Measurements from ENCODE around the gene FKBP4.

FKBP4 gene

DNA sequence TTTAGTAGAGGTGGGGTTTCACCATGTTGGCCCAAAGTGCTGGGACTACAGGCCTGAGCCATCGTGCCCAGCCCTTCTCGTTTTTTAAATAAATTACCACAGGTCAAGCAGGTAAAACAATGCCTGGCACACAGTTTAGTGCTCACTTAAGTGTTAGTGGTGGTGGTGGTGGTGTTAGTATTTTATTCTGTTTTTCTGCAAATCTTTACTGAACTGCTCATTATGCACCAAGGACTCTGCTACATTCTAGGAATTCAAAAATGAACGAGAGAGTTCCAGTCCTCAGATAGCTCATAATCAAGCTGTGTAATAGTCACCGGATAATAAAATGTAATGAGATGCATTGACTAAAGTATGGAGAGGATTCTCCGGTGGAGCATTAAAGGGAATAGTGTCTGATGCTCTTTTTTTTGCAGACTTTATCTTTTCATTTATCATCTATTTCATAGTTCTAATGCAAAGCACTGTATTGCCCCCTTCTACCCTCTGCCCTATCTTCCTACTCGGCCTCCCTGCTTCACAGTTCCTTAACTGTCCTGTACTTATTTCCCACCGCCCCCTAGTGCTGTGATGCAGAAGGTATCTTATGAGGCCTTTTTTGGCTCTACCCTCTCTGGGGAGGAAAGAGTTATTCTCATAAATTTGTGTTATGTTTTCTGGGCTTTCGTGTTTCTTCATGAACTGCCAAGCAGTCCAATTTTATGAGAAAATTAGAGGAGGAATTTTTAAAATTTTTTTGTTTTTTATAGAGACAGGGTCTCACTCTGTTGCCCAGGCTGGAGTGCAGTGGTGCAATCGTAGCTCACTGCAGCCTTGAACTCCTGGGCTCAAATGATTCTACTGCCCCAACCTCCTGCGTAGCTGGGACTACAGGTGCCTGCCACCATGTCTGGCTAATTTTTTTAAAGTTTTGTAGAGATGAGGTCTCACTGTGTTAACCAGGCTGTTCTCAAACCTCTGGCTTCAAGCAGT, 18.7 kb downstream of the FKBP4 start:
- no peak for DNase-seq (ENCODE audit: low read depth, low spot score)

DNA sequence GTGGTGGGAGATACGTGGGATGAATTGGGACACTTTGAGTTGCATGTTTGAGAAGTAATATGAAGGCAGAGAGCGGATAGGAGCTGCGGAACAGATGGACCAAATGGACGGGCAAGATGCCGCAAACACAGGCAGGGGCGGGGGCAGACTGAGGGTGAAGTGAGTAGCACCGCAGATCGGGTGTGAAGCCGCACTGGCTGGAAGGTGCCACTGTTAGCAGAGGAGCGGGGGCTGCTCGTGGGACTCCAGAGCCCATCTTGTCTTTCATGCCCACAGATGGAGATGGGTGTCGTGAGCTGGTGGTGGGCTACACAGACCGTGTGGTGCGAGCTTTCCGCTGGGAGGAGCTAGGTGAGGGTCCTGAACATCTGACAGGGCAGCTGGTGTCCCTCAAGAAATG, 25.0 kb downstream of the FKBP4 start:
- DNase-seq (ENCODE audit: low read depth, low spot score): no peak

DNA sequence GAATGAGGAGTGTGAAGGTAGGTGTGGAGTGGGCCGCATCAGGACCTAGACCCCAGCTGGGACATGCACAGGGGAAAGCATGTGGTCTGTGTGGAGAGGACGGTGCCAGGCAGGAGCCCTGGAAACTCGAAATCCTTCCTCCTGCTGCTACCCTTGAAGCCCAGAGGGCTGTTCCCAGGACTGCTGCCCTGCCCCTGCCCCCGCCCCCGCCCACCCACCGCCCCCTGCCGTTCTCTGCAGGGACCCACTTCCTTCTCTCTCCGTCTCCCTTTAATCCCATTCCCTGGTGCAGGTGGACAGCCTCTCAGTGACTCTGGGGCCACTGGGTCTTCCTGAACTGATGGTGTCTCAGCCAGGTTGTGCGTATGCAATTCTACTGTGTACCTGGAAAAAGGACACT, 25.7 kb downstream of the FKBP4 start:
- DNase-seq (ENCODE audit: low read depth, low spot score): no peak

DNA sequence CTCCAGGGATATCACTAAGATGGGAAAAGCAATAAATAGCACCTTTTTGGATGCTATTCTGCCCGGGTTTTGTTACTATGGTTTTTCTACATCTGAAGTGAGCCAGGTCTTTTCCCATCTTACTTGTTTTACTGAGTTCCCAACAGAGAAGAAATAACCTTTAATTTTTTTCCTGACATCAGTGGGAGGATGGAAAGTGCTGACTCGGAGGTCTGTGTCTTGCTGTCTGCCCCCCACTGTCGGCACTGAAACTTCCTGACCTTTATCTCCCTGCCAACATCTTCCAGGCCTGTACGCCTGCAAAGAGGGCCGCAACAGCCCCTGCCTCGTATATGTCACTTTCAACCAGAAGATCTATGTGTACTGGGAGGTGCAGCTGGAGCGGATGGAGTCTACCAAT, 28.7 kb downstream of the FKBP4 start:
- no peak for DNase-seq (ENCODE audit: low read depth, low spot score)

DNA sequence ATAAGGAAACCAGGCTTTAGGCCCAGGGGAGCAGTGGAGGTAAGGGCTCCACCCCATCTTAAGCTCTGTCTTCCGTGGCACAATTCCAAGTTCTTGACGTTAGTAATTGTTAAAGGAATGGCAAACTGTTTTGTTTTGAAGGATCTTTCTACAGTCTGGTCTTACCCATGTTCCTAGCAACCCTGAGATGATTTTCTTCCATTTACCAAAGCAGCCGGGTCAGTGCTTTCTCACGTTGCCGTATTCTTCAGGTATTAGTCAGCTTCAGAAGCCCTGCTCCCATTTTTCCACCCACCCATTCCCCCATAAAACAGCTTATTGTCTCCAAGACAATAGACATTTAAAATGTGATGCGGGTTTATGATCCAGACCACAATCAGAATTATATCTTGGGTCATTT, 29.8 kb downstream of the FKBP4 start:
- DNase-seq (ENCODE audit: low read depth, low spot score): no peak

DNA sequence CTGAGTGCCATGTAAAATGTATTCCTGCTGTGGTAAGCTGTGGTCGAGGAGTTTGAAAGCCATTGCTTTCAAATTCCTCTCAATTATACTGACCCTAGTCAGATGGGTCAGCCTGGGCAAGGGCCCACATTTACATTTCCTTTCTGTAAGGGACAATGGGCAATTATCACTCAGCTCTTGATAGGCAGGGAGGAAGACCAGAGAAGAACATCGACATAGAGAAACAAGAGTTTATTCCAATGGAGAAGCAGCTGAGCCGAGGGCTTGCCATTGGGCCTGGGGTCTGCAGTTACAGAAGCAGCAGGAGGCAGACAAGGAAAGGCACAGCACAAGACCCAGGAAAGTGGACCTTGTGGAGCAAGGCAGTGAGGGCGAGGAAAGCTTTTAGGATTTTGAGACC, 30.4 kb downstream of the FKBP4 start:
- DNase-seq (ENCODE audit: low read depth, low spot score): no peak

DNA sequence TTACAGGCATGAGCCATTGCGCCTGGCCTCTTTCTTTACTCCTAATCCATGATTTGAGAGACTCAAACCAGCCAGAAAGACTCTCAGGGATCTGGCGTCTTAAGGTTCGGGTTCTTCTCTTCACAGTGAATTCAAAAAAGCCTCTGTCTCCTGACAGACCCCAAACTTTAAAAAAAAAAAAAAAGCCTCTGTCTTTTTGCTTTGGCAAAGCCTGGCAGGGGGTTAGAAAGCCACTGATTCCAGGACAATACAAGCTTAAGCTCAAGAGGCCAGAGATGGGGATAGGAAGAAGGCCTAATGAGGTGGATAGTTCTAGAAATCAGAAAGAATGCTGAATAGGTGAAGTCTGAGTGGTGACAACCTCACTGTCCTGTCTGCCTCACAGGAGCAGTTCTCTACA, 31.3 kb downstream of the FKBP4 start:
- DNase-seq (ENCODE audit: low read depth, low spot score): no peak

DNA sequence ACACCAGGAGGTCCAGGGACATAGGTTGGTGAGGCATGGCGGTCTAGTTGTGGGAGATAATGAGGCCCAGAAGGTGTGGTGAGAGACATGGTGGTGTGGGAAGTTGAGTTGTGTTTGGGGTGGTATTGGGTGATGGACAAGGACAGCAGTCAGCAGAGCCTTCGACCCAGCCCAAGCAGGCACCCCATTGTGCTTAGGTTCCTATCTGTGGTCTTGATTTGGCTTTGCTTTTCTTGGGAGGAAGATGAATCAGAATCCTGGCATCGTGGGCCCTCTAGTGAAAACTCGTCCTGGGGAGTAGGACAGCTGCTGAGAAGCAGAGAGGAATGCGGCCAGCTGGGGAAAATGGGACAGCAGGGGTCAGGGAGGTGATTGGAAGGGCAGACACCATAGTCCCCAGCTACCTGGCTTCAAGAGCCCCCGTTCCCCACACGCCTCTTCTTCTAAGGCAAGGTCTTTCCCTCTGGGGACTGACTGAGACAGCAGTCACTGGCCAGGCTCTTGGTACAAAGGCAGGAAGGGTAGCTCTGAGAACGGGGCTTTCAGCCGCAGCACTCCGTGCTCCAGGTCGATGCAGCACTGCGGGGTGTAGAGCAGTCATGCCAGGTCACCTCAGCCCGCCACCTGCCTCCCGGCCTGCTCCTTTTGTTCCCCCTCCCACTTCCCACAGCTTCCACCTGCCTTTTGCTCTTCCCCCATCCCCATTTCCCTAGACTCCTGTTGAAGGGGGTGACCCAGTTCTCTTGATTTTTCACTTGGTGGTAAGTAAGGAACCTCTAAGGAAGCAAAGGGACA, 32.1 kb downstream of the FKBP4 start:
- no peak for DNase-seq (ENCODE audit: low read depth, low spot score)

DNA sequence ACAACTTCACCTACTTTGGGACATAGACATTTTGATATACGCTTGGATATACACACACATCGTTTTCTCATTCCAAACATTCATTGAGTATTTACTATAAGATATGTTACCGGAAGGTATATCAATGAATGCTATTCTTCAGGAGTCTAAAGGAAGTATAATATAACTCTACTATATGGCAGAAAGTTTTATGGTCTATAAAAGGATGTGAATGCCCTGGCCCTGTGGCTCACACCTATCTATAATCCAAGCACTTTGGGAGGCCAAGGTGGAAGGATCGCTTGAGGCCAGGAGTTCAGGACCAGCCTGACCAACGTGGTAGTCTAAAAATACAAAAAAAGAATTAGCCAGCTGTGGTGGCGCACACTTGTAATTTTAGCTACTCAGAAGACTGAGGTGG, 34.5 kb downstream of the FKBP4 start:
- DNase-seq (ENCODE audit: low read depth, low spot score): no peak

DNA sequence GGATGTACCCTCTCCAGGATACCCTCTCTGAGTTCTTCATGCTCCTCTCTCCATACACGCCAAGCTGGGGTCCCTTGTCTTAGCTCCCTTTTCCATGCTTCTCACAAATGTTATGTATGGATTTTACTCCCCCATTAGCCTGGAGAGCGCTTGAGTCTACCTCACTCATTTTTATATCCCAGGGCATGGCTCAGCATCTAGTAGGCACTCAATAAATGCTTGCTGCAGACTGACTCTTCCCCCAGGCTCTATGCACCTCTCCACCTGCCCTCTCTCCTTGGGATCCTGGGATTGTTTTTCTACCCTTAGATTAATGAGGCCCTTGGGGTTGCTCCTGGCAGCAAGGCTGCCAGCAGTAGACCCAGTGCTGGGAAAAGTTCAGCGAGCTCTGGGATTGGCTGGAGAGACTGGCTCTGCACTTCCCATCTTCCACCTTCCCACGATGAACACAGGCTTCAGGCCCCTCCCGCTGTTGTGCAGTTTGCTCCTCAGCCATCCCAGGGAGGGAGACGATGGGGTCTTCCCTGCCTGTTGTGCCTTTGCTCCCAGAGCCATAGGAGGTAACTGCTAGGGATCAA, 37.9 kb downstream of the FKBP4 start:
- DNase-seq (ENCODE audit: low read depth, low spot score): no peak

DNA sequence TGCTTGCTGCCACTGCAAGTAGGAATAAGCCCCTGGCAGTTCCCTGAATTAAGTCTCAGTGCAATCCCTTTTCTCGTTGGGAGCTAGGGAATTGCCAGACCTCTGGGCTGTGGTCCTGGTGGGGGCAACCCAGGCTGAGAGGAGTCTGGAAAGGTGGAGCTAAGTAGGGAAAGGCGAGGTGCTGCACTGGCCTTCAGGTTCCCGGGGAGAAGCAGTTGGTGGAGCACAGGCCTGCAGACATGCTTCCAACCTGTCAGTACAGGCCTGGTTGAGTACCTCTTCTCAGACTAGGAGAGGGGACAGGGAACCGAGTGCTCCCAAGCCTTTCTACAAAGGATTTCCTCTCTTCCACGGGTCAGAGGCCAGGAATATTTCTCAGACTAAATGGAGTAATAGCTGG, 38.6 kb downstream of the FKBP4 start:
- no peak for DNase-seq (ENCODE audit: low read depth, low spot score)

DNA sequence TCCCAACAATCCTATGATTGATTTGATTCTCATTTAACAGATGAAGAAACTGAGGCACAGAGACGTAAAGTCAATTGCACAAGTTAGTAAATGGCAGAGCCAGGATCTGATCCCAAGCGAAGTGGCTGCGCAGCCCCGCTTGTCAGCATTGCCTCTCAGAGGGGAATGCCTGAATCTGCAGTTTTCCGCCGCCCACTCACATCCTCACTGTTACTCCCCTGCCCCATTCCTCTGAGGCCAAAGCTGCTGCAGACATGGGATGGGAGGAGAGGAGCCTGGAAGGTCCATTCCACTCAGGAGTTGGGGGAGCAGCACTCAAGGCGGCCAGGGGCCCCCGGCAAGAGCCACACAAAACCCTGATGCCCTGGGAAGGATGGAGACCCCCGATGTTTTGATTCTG, 39.0 kb downstream of the FKBP4 start:
- DNase-seq (ENCODE audit: low read depth, low spot score): no peak

DNA sequence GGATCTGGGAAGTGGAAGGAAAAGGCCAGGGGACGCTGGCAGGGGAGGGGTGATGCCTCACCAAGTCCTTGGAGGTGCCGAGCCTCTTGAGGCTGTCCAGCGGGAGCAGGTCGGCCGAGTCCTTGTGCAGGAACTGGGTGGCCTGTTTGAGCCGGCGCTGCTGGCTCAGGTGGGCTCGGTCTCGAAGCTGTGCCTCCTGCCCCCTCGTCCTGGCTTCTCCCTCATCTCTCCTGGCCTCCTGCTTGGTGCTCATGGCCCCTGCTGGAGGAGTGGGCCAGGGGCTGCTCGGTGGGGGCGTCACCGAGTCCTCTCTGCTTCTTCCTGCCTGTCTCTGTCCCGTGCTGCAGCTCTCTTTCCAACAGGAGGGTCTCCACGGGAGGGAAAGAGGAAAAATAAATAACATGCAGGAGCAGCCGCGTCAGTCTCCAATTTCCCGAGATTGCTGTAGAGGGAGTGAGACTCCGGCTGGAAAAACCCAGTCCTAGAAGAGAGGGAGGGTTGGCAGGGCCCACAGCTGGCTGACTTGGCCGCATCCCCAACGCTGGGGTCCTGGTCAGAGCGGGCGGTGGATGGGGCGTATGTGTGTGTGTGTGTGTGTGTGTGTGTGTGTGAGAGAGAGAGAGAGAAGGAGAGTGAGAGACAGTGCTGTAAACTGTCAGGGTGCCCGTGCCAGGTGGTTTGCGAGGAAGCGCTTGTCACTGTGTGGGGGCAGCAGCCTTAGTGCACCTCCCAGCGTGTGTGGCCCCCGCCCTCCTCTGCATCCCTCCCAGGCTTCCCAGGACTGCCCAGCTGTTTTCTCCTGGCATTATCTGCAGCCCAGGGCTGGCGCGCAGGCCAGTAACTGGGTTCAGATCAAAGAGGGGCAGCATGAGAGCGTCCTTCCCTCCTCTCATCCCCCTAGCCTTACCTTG, 40.1 kb downstream of the FKBP4 start, which contains the start of gene NRIP2:
NRIP2 (minus strand) TSS at position 455 of the 911 bp plus-strand sequence; CDS start at position 403, 52 bp downstream.
- peak; percentile 68 for DNase-seq (ENCODE audit: low read depth, low spot score)

DNA sequence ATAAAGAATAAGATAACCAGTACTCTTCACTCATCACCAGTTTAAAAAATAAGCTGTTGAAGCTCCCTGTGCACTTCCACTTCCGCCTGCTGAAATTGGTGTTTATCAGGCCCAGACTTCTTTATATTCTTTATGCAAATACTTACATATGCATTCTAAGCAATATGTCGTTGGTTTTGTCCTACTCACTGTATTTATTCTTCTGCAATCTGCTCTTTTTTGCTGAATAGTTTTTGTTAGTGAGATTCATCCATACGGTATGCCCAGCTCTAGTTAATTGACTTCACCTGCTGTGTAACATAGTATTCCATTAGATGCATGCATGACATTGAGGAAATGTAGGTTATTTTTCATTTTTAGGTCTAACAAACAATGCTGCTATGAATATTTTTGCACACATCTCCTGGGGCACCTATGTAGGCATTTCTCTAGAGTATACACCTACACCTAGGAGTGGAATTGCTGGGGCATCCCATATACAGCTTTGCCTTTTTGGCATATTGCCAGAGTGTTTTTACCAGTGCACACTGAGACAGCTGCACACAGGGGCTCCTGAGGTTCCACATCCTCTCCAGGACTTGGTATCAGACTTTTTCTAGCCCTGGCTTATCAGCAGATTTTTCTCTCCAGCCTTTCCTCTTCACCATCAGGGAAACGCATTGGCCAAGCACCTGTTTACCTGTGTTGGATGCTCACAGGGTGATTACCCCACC, 41.1 kb downstream of the FKBP4 start:
- no peak for DNase-seq (ENCODE audit: low read depth, low spot score)

DNA sequence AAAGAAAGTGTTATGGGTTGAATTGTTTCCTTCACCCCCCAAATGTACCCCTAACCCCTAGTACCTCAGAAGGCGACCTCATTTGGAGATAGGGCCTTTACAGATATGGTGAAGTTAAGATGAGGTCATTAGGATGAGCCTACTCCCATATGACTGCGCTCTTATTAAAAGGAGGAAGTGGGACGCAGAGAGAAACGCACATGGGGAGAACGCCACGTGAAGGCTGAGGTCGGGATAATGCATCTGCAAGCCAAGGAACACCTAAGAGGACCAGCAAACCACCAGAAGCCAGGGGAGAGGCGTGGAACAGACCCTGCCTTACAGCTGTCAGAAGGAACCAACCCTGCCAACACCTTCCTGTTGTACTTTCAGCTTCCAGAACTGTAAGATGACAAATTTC, 41.8 kb downstream of the FKBP4 start:
- DNase-seq (ENCODE audit: low read depth, low spot score): no peak

DNA sequence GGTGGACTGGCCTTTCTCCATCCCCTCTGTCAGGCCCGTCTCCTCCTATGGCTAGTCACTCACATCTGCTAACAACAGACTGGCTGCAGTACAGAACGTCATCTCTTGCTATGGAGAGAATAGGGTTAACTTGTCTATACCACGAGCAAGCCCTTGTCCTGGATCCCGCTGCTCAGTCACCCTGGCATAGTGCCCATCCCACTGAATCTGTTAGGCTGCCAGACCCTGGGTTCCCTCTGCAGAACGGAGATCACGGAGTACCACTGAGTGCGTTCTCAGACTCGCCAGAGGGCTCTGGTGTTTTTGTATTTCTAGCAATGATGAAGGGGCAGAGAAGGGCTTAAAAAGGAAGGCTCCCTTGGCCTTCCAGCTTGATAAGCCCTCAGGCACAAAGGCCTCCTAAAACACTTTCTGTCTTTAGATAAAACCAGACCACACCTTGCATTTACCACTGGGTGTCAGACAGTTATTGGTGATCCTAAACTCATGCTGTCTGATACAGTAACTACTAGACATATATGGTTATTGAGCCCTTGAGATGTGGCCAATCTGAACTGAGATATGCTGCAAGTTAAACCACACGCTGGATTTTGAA, 46.4 kb downstream of the FKBP4 start:
- DNase-seq (ENCODE audit: low read depth, low spot score): no peak

DNA sequence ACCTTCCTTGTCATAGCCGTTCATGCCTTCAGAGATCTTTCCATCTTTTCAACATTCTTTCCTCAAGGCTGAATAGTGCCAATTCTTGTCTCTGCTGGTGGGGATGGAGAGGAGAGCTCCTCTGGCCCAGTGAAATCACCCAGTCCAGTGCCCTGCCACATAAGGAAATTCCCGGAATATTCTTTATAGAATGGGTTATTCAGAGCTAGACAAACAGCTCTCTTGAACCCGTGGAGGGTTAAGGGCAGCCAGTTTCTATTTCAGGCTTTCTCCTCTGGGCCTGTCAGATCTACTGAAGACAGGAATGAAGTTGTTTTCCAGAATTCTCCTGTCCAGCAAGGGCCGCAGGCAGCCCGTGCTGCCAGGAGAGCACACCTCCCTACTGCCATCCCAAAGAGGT, 48.2 kb downstream of the FKBP4 start:
- no peak for DNase-seq (ENCODE audit: low read depth, low spot score)

DNA sequence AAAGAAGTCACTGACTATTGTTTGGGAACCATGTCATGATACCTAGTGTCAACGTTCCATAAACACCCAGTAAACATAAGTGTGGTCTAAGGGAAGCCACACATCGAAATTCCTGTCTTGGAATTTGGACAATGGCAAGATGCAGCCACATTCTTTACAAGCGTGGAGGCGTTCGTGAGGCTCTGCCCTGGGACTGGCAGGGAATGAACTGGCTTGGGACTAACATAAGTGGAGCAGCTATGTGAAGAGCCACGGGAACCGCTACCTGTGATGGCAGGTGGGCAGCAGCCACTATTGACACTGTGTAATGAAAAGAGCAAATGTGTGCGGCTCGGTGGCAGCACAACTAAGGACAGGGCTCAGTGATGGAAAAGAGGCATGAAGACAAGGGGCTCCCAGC, 50.0 kb downstream of the FKBP4 start:
- DNase-seq (ENCODE audit: low read depth, low spot score): no peak

DNA sequence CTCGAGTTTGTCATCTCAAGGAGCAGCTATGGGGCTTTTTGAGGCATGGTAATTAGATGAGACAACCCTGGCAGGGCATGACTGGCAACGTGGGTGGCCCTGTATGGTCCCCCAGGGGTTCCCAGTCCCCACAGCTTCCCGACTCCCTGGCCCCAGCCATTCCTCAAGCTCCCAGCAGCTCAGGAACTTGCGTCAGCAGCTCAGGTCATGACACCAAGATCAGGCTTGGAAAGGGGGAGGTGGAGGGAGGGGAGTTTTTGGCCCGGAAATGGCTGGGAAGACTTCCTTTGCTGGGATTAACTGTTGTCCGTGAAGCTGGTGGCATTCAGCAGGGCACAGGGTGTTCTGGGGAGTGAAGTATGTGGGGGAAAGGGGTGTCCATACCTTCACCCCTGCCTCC, 50.5 kb downstream of the FKBP4 start:
- no peak for DNase-seq (ENCODE audit: low read depth, low spot score)

DNA sequence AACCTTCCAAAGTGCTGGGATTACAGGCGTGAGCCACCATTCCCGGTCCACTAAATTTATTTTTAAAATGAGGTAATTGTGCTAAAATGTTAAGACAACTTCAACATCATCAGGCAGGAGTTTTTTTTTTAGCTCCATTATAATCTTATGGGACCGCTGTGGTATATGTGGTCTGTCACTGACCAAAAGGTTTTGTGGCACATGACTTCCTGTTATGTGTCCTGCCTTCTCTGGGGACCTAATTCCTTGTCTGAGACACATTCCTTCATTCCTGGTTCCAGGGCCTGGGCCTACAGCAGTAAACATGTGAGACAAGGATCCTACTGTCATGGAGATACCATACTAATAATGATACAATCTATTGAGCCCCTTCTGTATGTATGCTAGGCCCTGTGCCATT, 57.2 kb downstream of the FKBP4 start:
- DNase-seq (ENCODE audit: low read depth, low spot score): no peak
